OCI-LY3 (cell line): ENCODE data around the gene ZNF839.

Experiments
- CTCF ChIP-seq: fragments of 200-600, 300-600 bp; sonication (generic); IDR thresholded peaks from 2 replicates; pipeline ENCODE4 v1.5.1; 2014; ENCODE audit warnings: antibody characterized with exemption, low read length, low read depth
- EZH2phosphoT487 ChIP-seq: fragments of 200-600 bp; shearing (Covaris generic); IDR thresholded peaks from 2 replicates; pipeline ENCODE4 v1.6.1; 2018; ENCODE audit warnings: antibody characterized with exemption, mixed run types, low read depth

GRCh38 chr14:102363182-102363943 is 43.8 kb downstream of the ZNF839 start:
- TF ChIP-seq CTCF (no peak), EZH2phosphoT487 (no peak)
